IMR-90 (cell line): ENCODE results near the gene CREB1. TPM values are rescaled to one million over a fixed set of nuclear protein-coding genes. Genes with fewer than 3 reads are reported as not detected.
A peak's percentile ranks its signal among the peaks of the same experiment; 100 is the strongest.

Source experiments
- ATAC-seq: fragments of 200-7000 bp; cut with Tn5 transposase; 2 replicates; pipeline ENCODE4 v1.9.1; 2020; ENCODE audit warnings: low read depth, mild to moderate bottlenecking, moderate library complexity
- BruUV-seq: library from RNA; stranded (reverse); fragments of 400-500 nt; replicated peaks from 2 replicates; lab custom pipeline; 2021; lab: Mats Ljungman, UMichigan
- CTCF ChIA-PET: fragments of 300-600 bp; formaldehyde crosslinking; extraction: SDS; loops from one replicate; lab custom pipeline; 2021; ENCODE audit warnings: antibody characterized with exemption; lab: Yijun Ruan, JAX
- POLR2A ChIA-PET: fragments of 300-600 bp; sonication (Branson Sonifier 250); formaldehyde crosslinking; loops from one replicate; lab custom pipeline; 2022; ENCODE audit warnings: antibody characterized with exemption; ENCODE audit not compliant: unreplicated experiment; lab: Charles Lee
- DNase-seq: peaks from one replicate; pipeline ENCODE4 v3.0.0; 2013
- H2AFZ ChIP-seq: replicated peaks from 2 replicates; pipeline ENCODE3; 2013; ENCODE audit warnings: low read length, mild to moderate bottlenecking; ENCODE audit not compliant: poor library complexity
- H2AK5ac ChIP-seq: 2 replicates; pipeline ENCODE4 v1.6.1; 2013; ENCODE audit warnings: low read depth, low read length, inconsistent platforms
- H2AK9ac ChIP-seq: replicated peaks from 2 replicates; pipeline ENCODE3; 2013; ENCODE audit warnings: mild to moderate bottlenecking, low read depth, low read length, moderate library complexity; ENCODE audit not compliant: poor library complexity
- H2BK120ac ChIP-seq: 2 replicates; pipeline ENCODE4 v1.6.1; 2013; ENCODE audit warnings: low read depth, low read length, inconsistent platforms
- H2BK15ac ChIP-seq: 3 replicates; pipeline ENCODE4 v1.6.1; 2013; ENCODE audit warnings: low read depth, low read length, inconsistent platforms
- H2BK20ac ChIP-seq: 2 replicates; pipeline ENCODE4 v1.6.1; 2013; ENCODE audit warnings: low read depth, mild to moderate bottlenecking, inconsistent platforms, low read length, moderate library complexity
- H2BK5ac ChIP-seq: 2 replicates; pipeline ENCODE4 v1.6.1; 2013; ENCODE audit warnings: mild to moderate bottlenecking, low read depth, low read length, inconsistent platforms; ENCODE audit not compliant: poor library complexity, severe bottlenecking
- H3K14ac ChIP-seq: replicated peaks from 2 replicates; pipeline ENCODE4 v1.6.1; 2013; ENCODE audit warnings: low read depth, low read length, inconsistent platforms
- H3K18ac ChIP-seq: 2 replicates; pipeline ENCODE4 v1.6.1; 2013; ENCODE audit warnings: low read depth, low read length, control low read depth
- H3K23ac ChIP-seq: 2 replicates; pipeline ENCODE4 v1.6.1; 2013; ENCODE audit warnings: low read depth, low read length, inconsistent platforms
- H3K27ac ChIP-seq: 2 replicates; pipeline ENCODE4 v1.5.1; 2013; ENCODE audit warnings: mild to moderate bottlenecking, control low read depth, low read length; ENCODE audit not compliant: insufficient read depth
- H3K27me3 ChIP-seq: 2 replicates; pipeline ENCODE4 v1.6.1; 2013; ENCODE audit warnings: low read length; ENCODE audit not compliant: control insufficient read depth, insufficient read depth
- H3K36me3 ChIP-seq: 2 replicates; pipeline ENCODE4 v1.6.1; 2013; ENCODE audit warnings: low read length, mixed read lengths; ENCODE audit not compliant: control insufficient read depth, insufficient read depth
- H3K4ac ChIP-seq: 2 replicates; pipeline ENCODE4 v1.6.1; 2013; ENCODE audit warnings: low read depth, low read length, inconsistent platforms
- H3K4me1 ChIP-seq: 2 replicates; pipeline ENCODE4 v1.6.1; 2013; ENCODE audit warnings: low read length, mixed read lengths; ENCODE audit not compliant: control insufficient read depth, insufficient read depth
- H3K4me2 ChIP-seq: 2 replicates; pipeline ENCODE4 v1.6.1; 2013; ENCODE audit warnings: low read depth, mild to moderate bottlenecking, control low read depth, low read length, moderate library complexity
- H3K4me3 ChIP-seq: 2 replicates; pipeline ENCODE4 v1.5.1; 2013; ENCODE audit warnings: low read depth, mild to moderate bottlenecking, control low read depth, low read length, moderate library complexity; ENCODE audit not compliant: insufficient read depth
- H3K56ac ChIP-seq: 2 replicates; pipeline ENCODE4 v1.6.1; 2013; ENCODE audit warnings: low read length, inconsistent platforms; ENCODE audit not compliant: insufficient read depth; ENCODE audit errors: extremely low read depth
- H3K79me1 ChIP-seq, 2 experiments: 2 replicates each; pipeline ENCODE4 v1.6.1; 2013; ENCODE audit warnings: low read length in 2 of 2, inconsistent platforms in 1 of 2, low read depth in 1 of 2
- H3K9ac ChIP-seq: 2 replicates; pipeline ENCODE4 v1.6.1; 2013; ENCODE audit warnings: low read depth, low read length, control low read depth
- H3K9me1 ChIP-seq: 2 replicates; pipeline ENCODE4 v1.6.1; 2013; ENCODE audit warnings: low read length, inconsistent platforms; ENCODE audit not compliant: insufficient read depth
- H3K9me3 ChIP-seq: 2 replicates; pipeline ENCODE4 v1.6.1; 2013; ENCODE audit warnings: low read length; ENCODE audit not compliant: control insufficient read depth, insufficient read depth
- H4K20me1 ChIP-seq: 2 replicates; pipeline ENCODE4 v1.6.1; 2013; ENCODE audit warnings: low read length, inconsistent platforms; ENCODE audit not compliant: insufficient read depth
- H4K5ac ChIP-seq: 2 replicates; pipeline ENCODE4 v1.6.1; 2013; ENCODE audit warnings: mild to moderate bottlenecking, low read depth, low read length, control low read depth
- H4K8ac ChIP-seq, 2 experiments: 2 replicates each; pipeline ENCODE4 v1.6.1; 2013; ENCODE audit warnings: low read depth in 2 of 2, low read length in 2 of 2, control low read depth in 1 of 2, inconsistent platforms in 1 of 2
- H4K91ac ChIP-seq: 2 replicates; pipeline ENCODE4 v1.6.1; 2013; ENCODE audit warnings: low read depth, low read length, inconsistent platforms; ENCODE audit not compliant: insufficient read depth
- ELK1 ChIP-seq: fragments of 150-350 bp; IDR thresholded peaks from 2 replicates; pipeline ENCODE4 v1.6.1; 2016; ENCODE audit warnings: low read depth, mild to moderate bottlenecking, low read length, moderate library complexity, borderline replicate concordance
- NFE2L2 ChIP-seq: fragments of 150-350 bp; IDR thresholded peaks from 2 replicates; pipeline ENCODE4 v1.6.1; 2016; ENCODE audit warnings: low read depth, mild to moderate bottlenecking, low read length
- WGBS, 2 experiments: methylation state at CpG; one replicate each; pipeline versions ENCODE4 v1.1.5 to v1.1.7; 2013; ENCODE audit warnings: missing lambda C conversion rate in 2 of 2; ENCODE audit not compliant: insufficient read length in 1 of 2; ENCODE audit errors: extremely low coverage in 2 of 2; 5-methylcytosine and 5-hydroxymethylcytosine counted together
- dilution Hi-C: fragments of 300-500 bp; cut with HindIII; formaldehyde crosslinking; loops from one replicate; pipeline ENCODE4 v1.14.3; 2018; ENCODE audit warnings: low sequenced_read_pairs; ENCODE audit not compliant: unreplicated experiment
- in situ Hi-C: fragments of 300-500 bp; cut with MboI; formaldehyde crosslinking; loops from 3 replicates; pipeline ENCODE4 v1.14.3; 2019; ENCODE audit warnings: low sequenced_read_pairs, inconsistent platforms, mixed read lengths
- intact Hi-C: fragments of 100-400 bp; cut with micrococcal nuclease; formaldehyde crosslinking; loops from 2 replicates; pipeline ENCODE4 v1.10.0; 2022
- polyA plus RNA-seq, 3 experiments: library from polyadenylated mRNA; depleted of rRNA; stranded (reverse); fragments of >200 nt; gene quantifications; 2 replicates each; pipeline ENCODE4 v1.2.3, GENCODE V29; 2012; ENCODE audit warnings: low replicate concordance in 1 of 3
- total RNA-seq: library from RNA; depleted of rRNA; stranded (reverse); fragments of >200 nt; gene quantifications from 2 replicates; pipeline ENCODE4 v1.2.3, GENCODE V29; 2012

The CREB1 gene
- total and polyA plus RNA-seq, 2 of the 4 experiments (the other 2 are of a cell fraction) = 22.4 to 94.5 TPM

- Histone ChIP-seq H4K8ac (peak overlapping the region in 1 of 2 experiments; percentile 68; a peak in 1 of 4 replicates), H2BK120ac (no peak overlapping the region), H2AK9ac (no peak overlapping the region), H2AK5ac (no peak overlapping the region), H3K14ac (no peak overlapping the region), H3K27ac (peak overlapping the region; percentile 34; the same call in 1 of the 2 replicates), H3K27me3 (no peaks in the 10 kb centered on the region), H4K5ac (no peak overlapping the region; the same call in 1 of the 2 replicates), H3K4me3 (no peak overlapping the region), H3K4me1 (peaks cover 10% of the 10 kb centered on the region), H3K36me3 (no peaks in the 10 kb centered on the region), H3K4me2 (peak overlapping the region; percentile 78; the same call in 1 of the 2 replicates), H3K18ac (peak overlapping the region; percentile 70), H3K79me1 (no peaks in the 10 kb centered on the region), H2BK20ac (peak overlapping the region; percentile 79; the same call in 1 of the 2 replicates), H2BK15ac (no peak overlapping the region; the same call in 2 of the 3 replicates), H2BK5ac (peak overlapping the region; percentile 92), H3K56ac (peak overlapping the region; percentile 33; the same call in 1 of the 2 replicates), H3K9me1 (no peaks in the 10 kb centered on the region), H3K9ac (no peak overlapping the region; the same call in 1 of the 2 replicates), H3K4ac (no peak overlapping the region), H4K91ac (0 out of 2 replicates have a peak overlapping the region, but pooled peaks have one; percentile 8), H3K23ac (no peak overlapping the region), H2AFZ (no peak overlapping the region), H4K20me1 (no peaks in the 10 kb centered on the region), H3K9me3 (peaks cover 3% of the 10 kb centered on the region; the same call in 1 of the 2 replicates)
- intact Hi-C loops (loop anchor here (1.0 to 2.0 kb wide), 2 partner anchors 8 to 14 kb away; partner anchors contain the start of gene CREB1), dilution Hi-C loops (no loop called here), in situ Hi-C loops (no loop called here)
- no TSS peak for BruUV-seq
- DNase-seq = no peak
- WGBS, 2 experiments = no CpG with 5 or more reads among the region's 2 CpGs
- no peak for ATAC-seq
- TF ChIP-seq ELK1 = no peak
- 0 out of 2 replicates have a peak, but pooled peaks have one; percentile 3 for TF ChIP-seq NFE2L2
- CTCF ChIA-PET = no interaction called here
- POLR2A ChIA-PET = interaction anchor here (0.6 kb wide), 1 partner anchor 147 kb away, joined by 6 read pairs; no protein-coding TSS in a partner anchor
Observed at GRCh38 chr2:207514451-207514850, 15.3 kb upstream of the CREB1 start.
